GM11168 (cell line): ENCODE results near the gene CRACR2A.

Source experiments
- in situ Hi-C: fragments of 300-500 bp; cut with MboI; formaldehyde crosslinking; loops from one replicate; pipeline ENCODE4 v1.12.0; 2022; ENCODE audit warnings: low sequenced_read_pairs; ENCODE audit not compliant: unreplicated experiment

The CRACR2A gene

GRCh38 chr12:3579446-3580093 lies 173.3 kb downstream of the CRACR2A start:
- in situ Hi-C loops = no loop called here

- in situ Hi-C loops = no loop called here
Observed at GRCh38 chr12:3578557-3578956, 174.4 kb downstream of the CRACR2A start.

GRCh38 chr12:3576891-3577290 lies 176.0 kb downstream of the CRACR2A start:
- in situ Hi-C loops = no loop called here

GRCh38 chr12:3574986-3575385 lies 177.9 kb downstream of the CRACR2A start:
- in situ Hi-C loops = no loop called here

- in situ Hi-C loops = no loop called here
Observed at GRCh38 chr12:3572560-3572959, 180.3 kb downstream of the CRACR2A start.

- in situ Hi-C loops = no loop called here
Observed at GRCh38 chr12:3571724-3572123, 181.2 kb downstream of the CRACR2A start.

- in situ Hi-C loops = no loop called here
Observed at GRCh38 chr12:3571323-3571722, 181.6 kb downstream of the CRACR2A start.

GRCh38 chr12:3568695-3569094 lies 184.2 kb downstream of the CRACR2A start:
- in situ Hi-C loops = no loop called here

- in situ Hi-C loops = no loop called here
Observed at GRCh38 chr12:3565985-3566384, 186.9 kb downstream of the CRACR2A start.
